Left colon (tissue), 2 donors: Measurements from ENCODE around the gene ZNF773. TPM values are rescaled to one million over a fixed set of nuclear protein-coding genes. Genes with fewer than 3 reads are reported as not detected.
"Not testable (repeated sequence)": the region's sequence is repeated elsewhere in the genome, so short reads cannot be mapped to it uniquely, and the experiment has no call there.

Experiments used
- ATAC-seq: fragments of 200-7000 bp; cut with Tn5 transposase; one replicate; pipeline ENCODE4 v1.9.1; 2020; ENCODE audit warnings: mild to moderate bottlenecking, moderate library complexity
- DNase-seq, 2 donors: peaks; one replicate each; pipeline ENCODE4 v3.0.0-alpha.2; 2020
- intact Hi-C, 2 donors: fragments of 100-400 bp; cut with DNase I in 1 of 2; cut with micrococcal nuclease in 1 of 2; formaldehyde crosslinking; loops; one replicate each; pipeline versions ENCODE4 v1.11.2 to v1.14.0; 2022; cut with DNase I, micrococcal nuclease
- long read RNA-seq: library from polyadenylated mRNA; unstranded; transcript quantifications from one replicate; pipeline ENCODE4 v2.0.0, GENCODE V29; 2021
- total RNA-seq, 2 donors: library from RNA; stranded (reverse); fragmentation: NEBNext Ultra II Directional; extraction: Animal tissue kit (Norgen Biotek cat#: 25700); gene quantifications; one replicate each; pipeline ENCODE4 v1.2.1, GENCODE V29; 2021
- donor health status: DM: no; HTN: no; CAD: no.
- donor health status: DM: yes; HTN: yes; CAD: no.

Gene ZNF773
- total RNA-seq = 1 to 10 TPM; 2.6 to 5.0 TPM
- long read RNA-seq, partial matches to known transcripts = 0 of 6 reads
- long read RNA-seq, other reads (novel, unspliced or antisense) = 2 of 6 reads

DNA sequence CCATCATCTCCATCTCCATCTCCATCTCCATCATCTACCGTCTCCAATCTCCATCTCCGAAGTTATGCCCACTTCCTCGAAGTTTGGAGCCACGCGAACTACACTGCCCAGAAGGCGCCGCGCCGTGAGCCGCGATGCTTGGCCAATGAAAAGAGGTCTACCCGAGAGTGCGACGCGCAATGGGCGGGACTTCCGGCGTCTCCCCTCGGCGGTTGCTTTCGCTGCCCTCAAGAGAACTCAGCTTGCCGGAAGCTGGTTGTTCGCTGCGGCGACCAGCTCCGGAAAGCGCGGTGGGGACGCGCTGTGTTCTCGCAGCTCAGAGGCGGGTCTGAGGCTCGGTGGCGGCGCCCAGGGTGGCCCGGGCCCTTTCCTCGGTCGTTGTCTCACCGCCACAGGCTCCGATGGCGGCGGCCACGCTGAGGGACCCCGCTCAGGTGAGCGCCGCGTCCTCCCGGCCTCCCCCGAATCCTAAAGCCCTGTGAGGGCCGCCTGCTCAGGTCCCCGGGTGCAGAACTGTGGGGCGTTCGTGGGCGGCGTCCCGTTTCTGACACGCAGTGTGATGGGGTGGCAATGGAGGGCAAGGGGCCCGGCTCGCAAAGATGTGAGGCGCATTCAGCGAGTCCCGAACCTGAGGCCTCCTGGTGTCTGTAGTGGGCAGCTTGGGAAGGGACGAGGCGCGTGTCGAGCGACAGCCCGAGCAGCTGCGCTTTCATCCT is at the start of gene ZNF773:
Gene ZNF773 (plus strand): TSS at position 259 of the 716 bp plus-strand sequence. CDS start 143 bp downstream, at position 402.
- intact Hi-C loops = not testable (repeated sequence)
- DNase-seq (peak; percentile 95 to 99), ATAC-seq (peak; percentile 100)

DNA sequence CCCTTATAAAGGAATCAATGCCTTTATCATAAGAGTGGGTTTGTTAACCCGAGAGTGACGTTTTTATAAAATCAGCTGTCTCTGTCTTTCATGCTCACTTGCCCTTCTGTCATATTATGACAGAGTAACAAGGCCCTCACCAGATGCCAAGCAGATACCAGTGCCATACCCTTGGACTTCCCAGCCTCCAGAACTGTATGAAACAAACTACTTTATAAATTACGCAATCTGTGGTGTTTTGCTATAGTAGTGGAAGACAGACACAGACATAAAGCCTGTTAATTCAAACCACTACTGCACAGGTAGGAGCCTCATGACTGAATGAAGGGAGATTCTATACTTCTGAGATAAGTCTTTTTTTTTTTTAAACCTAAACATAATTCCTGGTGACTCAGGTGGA is 47.4 kb upstream of the ZNF773 start:
- intact Hi-C loops = no loop called here
- DNase-seq = no peak
- no peak for ATAC-seq

DNA sequence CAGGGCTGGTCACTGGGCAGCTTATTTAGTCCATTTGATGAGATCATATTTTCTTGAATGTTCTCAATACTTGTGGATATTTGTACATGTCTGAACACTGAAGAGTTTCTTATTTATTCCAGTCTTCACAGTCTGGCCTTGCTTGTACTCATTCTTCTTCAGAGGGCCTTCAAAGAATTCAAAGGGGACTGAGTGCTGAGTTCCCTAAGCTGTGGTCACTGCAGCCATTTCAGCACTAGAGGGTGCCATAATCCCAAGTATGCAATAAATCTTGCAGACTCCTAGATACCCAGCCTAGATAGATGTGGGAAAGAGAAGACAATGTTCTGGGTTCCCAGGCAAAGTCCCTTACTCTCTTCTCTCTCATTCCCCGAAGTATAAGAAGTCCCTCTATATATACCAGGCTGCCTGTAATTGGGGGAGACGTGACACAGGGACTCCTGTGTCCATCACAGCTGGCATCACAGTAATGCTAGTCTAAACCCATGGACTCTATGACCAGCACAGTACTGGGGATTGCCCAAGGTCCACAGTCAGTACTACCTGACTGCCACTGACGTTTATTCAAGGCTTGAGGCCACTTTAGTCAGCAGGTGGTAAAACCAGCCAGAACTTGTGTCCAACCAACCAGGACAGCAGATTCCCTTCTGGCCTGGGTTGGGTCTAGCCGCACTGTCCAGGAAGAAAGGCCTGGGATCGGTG is 33.9 kb upstream of the ZNF773 start:
- DNase-seq = no peak
- intact Hi-C loops = no loop called here
- ATAC-seq = peak; percentile 77

DNA sequence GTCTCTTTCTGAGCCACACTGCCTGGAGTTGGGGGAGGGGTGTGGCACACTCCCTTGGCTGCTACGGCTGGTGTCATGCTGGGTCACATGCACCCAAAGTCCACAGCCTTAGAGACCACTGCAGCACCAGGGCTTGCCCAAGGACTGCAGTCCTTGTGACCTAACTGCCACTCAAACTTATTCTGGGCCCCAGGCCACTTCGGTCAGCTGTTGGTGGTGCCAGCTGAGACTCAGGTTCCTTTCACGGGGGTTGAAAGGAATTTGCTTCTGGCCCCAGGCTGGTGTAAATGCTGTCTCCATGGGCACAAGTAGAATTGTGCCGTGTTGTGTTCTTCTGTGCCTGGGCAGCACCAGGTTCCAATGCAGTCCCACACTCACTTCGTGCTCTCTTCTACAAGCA is 33.2 kb upstream of the ZNF773 start:
- intact Hi-C loops = no loop called here
- no peak for DNase-seq
- no peak for ATAC-seq

DNA sequence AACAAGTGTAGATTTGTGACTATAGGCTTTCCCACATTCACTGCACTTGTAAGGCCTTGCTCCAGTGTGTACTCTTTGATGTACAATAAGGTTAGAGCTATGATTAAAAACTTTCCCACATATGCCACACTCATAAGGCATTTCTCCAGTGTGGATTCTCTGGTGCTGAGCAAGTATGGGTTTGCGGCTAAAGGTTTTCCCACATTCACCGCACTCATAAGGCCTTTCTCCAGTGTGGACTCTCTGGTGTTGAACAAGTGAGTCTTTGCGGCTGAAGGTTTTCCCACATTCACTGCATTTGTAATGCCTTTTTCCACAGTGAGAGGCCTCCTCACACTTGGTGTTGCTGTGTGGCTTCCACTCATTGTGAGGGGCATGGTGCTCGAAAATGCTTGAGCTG is 26.1 kb upstream of the ZNF773 start:
- ATAC-seq = no peak
- DNase-seq = no peak
- intact Hi-C loops = no loop called here

DNA sequence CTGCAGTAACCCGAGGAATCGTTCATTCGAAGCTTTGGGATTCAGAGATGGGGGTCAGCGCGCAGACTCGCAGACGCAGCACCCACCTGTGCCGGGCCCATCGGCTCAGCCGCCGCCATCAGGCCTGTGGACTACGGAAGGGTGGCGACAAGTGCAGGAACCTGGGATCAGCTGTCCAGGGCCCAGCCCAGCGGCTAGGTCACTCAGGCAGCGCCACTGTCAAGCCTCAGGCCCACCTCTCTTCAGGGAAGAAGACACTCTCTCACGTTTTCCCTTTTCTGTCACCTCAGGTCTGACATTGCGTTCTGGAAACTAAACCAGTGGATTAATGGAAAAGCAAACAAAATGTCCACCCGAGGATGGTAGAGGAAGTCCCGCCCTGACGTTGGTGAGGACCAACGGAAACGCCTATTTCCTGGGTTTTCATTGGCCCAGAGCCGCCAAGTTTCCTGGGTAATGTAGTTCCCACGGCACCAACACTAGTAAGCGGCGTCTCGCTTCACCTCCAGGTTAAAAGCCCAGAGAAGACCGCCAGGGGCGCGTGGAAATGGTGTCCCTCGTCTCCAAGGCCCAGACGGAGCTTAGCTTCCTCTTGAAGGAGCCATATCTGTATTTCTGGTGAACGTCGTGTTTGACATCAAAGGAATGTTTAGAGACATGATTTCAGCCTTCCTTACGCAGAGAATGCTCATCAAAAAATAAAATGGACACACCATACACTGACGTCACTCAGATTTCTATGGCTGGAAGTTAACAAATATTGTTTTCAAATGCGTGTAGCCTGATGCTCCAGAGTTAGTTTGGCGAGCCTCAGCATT is 22.3 kb upstream of the ZNF773 start, which contains the start of gene ZNF772:
Gene ZNF772 (minus strand): TSS at position 376 of the 818 bp plus-strand sequence. CDS start 257 bp downstream, at position 119.
- DNase-seq (peak; percentile 85 to 91), ATAC-seq (peak; percentile 100)
- intact Hi-C loops = no loop called here

DNA sequence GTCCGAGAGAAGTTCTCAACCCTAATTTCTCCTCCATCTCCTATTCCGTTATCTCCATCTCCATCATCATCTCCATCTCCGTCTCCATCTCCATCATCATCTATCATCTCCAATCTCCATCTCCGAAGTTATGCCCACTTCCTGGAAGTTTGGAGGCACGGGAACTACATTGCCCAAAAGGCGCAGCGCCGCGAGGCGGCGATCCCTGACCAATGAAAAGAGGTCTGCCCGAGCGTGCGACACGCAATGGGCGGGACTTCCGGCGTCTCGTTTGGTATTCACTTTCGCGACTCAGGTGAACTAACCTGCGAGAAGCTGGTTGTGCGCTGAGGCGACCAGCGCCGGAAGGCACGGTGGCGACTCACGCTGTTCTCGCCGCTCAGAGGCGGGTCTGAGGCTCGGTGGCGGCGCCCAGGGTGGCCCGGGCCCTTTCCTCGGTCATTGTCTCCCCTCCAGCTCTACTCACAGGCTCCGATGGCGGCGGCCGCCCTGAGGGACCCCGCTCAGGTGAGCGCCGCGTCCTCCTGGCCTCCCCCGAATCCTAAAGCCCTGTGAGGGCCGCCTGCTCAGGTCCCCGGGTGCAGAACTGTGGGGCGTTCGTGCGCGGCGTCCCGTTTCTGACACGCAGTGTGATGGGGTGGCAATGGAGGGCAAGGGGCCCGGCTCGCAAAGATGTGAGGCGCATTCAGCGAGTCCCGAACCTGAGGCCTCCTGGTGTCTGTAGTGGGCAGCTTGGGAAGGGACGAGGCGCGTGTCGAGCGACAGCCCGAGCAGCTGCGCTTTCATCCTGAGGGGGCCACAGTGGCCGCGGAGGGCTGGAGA is 12.1 kb upstream of the ZNF773 start, which contains the start of gene ZNF419:
Gene ZNF419 (plus strand): TSS at position 274 of the 822 bp plus-strand sequence. CDS start 201 bp downstream, at position 475.
- DNase-seq = peak; percentile 92 to 97
- peak; percentile 100 for ATAC-seq
- intact Hi-C loops = not testable (repeated sequence)

DNA sequence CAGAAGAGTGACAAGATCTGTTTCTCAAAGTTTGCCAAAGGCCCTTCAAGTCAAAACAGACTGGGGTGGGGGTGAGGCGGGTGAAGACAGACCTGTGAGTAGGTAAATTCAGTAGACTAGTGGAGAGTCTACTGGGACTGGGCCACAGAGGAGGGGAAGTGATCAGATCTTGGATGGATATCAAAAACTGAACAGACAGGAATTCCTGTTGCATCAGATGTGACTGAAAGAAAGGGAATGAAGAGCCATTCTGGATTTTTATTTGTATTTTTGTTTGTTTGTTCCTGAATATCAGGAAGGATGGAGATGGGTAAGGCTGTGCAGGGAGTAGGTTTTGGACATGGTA is 11.5 kb upstream of the ZNF773 start:
- DNase-seq, intact Hi-C loops: not testable (repeated sequence)
- ATAC-seq = peak; percentile 3

DNA sequence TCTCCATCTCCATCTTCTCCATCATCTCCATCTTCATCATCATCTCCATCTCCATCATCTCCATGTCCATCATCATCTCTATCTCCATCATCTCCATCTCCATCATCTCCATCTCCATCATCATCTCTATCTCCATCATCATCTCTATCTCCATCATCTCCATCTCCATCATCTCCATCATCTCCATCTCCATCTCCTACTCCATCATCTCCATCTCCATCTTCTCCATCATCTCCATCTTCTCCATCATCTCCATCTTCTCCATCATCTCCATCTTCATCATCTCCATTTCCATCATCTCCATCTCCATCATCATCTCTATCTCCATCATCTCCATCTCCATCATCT is 432 bp upstream of the ZNF773 start:
- ATAC-seq, intact Hi-C loops, DNase-seq: not testable (repeated sequence)

DNA sequence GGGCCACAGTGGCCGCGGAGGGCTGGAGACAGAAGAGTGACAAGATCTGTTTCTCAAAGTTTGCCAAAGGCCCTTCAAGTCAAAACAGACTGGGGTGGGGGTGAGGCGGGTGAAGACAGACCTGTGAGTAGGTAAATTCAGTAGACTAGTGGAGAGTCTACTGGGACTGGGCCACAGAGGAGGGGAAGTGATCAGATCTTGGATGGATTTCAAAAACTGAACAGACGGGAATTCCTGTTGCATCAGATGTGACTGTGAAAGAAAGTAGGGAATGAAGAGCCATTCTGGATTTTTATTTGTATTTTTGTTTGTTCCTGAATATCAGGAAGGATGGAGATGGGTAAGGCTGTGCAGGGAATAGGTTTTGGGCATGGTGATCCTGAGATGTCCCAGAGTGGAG is 662 bp downstream of the ZNF773 start:
- DNase-seq, intact Hi-C loops, ATAC-seq: not testable (repeated sequence)

DNA sequence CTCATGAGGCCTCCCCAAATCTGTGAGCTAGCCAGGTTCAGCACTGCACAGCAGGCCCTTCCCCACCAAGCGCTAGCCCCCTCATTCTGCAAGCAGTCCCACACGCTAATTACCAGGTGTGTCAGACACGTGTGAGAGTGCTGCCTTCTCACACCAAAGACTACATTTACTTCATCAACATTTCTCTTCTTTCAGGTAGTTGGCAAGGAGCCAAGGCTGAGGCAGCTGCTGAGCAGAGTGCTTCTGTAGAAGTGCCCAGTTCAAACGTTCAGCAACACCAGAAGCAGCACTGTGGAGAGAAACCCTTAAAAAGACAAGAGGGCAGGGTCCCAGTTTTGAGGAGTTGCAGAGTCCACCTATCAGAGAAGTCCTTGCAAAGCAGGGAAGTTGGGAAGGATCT is 6.4 kb downstream of the ZNF773 start:
- DNase-seq (no peak), ATAC-seq (no peak)
- intact Hi-C loops = no loop called here

DNA sequence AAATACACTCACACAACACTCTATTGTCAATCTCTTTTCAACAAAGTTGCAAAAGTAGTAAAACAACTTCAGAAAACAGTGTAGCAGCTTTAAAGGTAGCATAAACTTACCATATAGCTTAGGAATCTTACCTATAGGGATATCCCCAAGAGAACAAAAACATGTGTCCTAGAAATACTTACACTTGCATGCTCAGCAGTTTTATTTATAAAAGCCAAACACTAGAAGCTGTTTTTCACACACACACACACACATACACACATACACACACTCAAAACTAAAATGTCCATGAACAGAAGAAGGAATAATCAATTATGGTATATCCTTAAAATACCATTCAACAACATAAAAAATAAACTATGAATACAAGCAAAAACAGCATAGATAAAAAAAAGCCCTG is 11.7 kb downstream of the ZNF773 start:
- intact Hi-C loops = no loop called here
- ATAC-seq (no peak), DNase-seq (no peak)

DNA sequence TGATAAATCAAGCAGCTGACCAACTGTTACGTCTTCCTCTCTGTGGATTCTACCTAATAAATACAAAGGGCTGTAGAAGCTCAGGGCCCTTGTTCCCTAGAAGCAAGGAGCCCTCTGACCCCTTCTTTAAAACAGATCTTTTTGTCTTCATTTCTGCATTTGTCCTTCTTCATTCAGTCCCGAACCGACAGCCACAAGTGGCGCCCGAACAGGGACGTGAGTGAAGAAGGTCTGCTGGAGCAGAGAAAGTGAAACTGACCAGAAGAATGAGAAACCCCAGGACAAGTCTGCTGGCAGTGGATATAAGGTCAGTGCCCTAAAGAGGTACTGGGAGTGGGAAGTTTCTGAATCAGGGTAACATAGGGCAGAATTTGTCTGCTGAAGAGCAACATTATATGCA is 13.1 kb downstream of the ZNF773 start:
- intact Hi-C loops = no loop called here
- ATAC-seq (no peak), DNase-seq (no peak)

DNA sequence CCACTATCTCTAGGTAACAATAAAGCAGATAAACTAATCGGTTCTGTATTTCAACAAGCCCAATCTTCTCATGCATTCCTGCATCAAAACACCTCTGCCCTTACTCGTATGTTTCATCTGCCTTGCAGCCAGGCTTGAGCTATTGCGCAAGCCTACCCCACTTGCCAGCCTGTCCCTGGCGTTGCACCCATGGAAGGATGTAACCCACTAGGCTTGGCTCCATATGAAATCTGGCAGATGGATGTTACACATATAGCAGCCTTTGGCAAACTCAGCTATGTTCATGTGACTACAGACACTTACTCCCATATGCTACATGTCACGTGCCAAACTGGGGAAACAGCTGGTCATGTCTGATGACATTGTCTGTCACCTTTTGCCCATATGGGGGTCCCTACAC is 15.5 kb downstream of the ZNF773 start:
- ATAC-seq = no peak
- no peak for DNase-seq
- intact Hi-C loops = no loop called here

DNA sequence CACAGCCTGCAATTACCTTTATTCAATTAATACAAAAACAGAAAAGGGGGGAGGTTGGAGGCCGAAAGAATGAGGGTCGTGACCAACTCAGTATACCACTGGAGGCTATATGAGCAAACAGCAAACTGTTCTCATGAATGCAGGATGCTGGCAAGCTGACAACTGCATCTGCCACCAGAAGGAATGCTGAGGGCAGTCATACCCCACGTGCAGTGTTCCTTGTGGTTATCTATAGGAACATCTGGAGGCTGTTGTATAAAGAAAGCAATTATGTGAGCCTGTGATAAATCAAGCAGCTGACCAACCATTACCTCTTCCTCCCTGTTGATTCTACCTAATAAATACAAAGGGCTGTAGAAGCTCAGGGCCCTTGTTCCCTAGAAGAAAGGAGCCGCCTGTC is 18.3 kb downstream of the ZNF773 start:
- intact Hi-C loops, DNase-seq, ATAC-seq: not testable (repeated sequence)

DNA sequence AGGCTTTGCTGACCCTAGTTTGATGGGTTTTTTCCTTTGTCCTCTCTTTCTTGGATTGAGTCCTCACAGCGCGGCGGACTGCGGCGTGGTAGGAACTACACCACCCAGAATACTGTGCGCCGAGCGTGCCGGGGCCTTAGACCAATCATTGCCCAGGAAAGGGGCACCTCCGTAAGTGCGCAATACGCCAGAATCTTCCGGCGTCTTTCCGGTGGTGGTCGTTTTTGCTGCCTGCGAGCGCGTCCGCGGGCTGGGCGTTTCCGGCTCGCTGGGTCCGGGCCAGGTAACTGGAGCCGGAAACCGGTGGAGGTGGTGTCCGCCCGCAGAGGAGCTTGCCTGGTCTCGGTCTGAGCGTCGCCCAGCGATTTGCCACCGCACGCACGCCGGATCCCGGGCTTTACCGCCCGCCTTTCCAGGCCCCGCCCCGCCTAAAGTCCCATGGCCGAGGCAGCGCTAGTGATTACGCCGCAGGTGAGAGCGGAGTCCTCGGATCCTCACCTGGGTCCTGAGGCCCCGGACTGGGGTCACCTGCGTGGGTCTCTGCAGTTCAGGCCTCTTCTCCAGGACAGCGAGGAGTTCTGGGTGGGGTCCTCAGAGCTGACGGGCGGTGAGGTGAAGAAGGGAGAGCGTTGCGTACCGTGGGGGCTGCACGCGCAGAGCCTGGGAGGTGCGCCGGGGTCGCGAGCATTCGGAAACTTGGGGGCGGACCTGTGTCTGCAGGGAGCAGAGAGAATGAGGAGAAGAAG is 27.6 kb downstream of the ZNF773 start, which contains the start of gene ZNF549:
Gene ZNF549 (plus strand): TSS at position 221 of the 746 bp plus-strand sequence. CDS start 218 bp downstream, at position 439.
- intact Hi-C loops = no loop called here
- ATAC-seq = peak; percentile 99
- peak; percentile 87 to 88 for DNase-seq

DNA sequence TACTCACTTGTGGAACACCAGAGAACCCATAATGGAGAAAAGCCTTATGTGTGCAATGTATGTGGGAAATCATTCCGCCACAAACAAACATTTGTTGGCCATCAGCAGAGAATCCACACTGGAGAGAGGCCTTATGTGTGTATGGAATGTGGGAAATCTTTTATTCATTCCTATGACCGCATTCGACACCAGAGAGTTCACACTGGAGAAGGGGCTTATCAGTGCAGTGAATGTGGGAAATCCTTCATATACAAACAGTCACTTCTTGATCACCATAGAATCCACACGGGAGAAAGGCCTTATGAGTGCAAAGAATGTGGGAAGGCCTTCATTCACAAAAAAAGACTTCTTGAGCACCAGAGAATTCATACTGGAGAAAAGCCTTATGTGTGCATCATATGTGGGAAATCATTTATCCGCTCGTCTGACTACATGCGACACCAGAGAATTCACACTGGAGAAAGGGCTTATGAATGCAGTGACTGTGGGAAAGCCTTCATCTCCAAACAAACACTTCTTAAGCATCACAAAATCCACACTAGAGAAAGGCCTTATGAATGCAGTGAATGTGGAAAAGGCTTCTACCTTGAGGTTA is 38.3 kb downstream of the ZNF773 start:
- no peak for ATAC-seq

More for the DNA sequence above, 38.3 kb downstream of the ZNF773 start:
- intact Hi-C loops = no loop called here
- no peak for DNase-seq
